Right ventricle myocardium inferior (tissue), 1 donor: Measurements from ENCODE around the gene CCDC82. TPM values are rescaled to one million over a fixed set of nuclear protein-coding genes. Genes with fewer than 3 reads are reported as not detected.
A peak's percentile ranks its signal among the peaks of the same experiment; 100 is the strongest.

Experiments
- ATAC-seq: fragments of 200-7000 bp; cut with Tn5 transposase; one replicate; pipeline ENCODE4 v1.9.1; 2020; ENCODE audit warnings: mild to moderate bottlenecking, moderate library complexity
- DNase-seq: peaks from one replicate; pipeline ENCODE4 v3.0.0; 2021; ENCODE audit errors: missing footprints
- intact Hi-C: fragments of 100-400 bp; cut with DNase I; formaldehyde crosslinking; loops from one replicate; pipeline ENCODE4 v1.11.0; 2022
- total RNA-seq: library from RNA; stranded (reverse); fragmentation: NEBNext Ultra II Directional; extraction: Animal tissue kit (Norgen Biotek cat#: 25700); gene quantifications from one replicate; pipeline ENCODE4 v1.2.1, GENCODE V29; 2021
- donor health status: DM: no; HTN: yes; CAD: no; lungs with severe emphysema.

Gene CCDC82
- total RNA-seq, 1 donor from 2014 or later, result 16.9 TPM

DNA sequence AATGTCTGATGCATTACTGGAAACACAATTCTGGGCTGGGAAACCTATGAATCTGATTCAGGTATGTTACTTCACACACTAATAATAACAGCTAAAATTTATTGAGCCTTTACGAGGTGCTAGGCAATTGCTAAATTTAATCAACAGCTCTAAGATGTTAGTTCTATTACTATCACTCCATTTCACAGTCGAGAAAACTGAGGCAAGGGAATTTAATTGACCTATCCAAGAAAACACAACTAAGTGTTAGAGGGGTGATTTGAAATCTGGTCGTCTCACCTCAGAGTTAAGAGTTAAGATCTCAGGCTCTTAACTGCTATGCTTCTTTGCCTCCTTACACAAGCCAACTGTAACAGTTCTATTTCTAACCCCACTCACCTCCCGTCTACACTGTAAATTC lies 55.5 kb downstream of the CCDC82 start:
- intact Hi-C loops, result no loop called here
- DNase-seq, result no peak
- no peak for ATAC-seq

DNA sequence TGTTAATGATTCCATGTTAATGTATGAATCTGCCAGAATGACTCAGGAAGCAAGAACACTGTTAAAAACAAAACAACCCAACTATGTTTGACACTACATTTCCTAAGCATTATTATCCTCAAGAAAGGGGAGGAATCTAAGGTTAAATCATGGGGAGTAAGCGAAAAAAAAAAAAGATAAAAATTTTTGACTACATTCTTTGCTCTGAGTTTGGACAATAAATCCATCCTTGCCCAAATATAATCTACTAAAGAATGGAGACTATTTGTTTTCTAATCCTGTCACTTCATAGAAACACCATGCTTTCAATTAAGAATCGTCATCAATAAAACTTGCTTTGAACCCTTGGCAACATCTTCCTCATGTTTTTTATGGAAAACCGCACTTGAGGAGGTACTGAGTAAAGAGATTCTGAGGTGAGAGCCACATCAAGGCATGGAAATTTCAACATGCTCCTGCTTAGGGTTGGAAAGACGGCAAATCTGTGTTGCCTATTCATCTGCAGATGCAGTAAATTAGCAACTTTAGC lies 56.5 kb downstream of the CCDC82 start:
- intact Hi-C loops, result no loop called here
- DNase-seq (no peak), ATAC-seq (no peak)

DNA sequence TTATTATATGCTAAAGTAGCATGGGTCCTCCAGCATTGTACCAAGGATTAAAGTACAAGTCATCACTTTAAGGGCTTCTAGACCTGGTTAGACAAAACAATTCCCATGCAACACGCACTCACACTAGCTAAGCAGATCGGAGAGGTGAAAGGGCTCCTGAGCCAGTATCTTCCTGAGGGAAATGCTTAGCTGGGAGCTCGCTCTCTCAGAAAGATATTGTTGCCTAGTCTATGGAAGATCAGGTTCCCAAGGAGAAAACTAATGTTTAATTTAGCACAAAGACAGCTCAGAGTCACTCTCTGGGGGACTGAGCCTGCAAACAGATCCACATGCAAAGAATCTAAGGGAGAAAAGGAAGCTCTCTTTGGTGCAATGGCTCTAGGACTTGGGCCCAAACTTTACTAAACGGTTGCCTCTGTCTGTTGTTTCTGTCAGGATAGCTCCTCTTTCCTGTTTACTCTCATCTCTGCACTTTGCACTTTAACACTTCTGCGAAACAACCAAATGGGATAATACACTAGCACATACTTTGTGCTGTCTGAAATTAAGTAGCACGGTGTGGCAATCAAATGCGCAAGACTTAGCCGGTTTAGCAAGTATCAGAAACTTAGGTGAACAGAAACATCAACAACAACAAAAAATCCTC lies 57.5 kb downstream of the CCDC82 start:
- DNase-seq, result no peak
- intact Hi-C loops, result no loop called here
- peak; percentile 37 for ATAC-seq

GRCh38 chr11:96331699-96332116 lies 58.0 kb downstream of the CCDC82 start:
- intact Hi-C loops, result no loop called here
- DNase-seq (no peak), ATAC-seq (peak; percentile 65)

DNA sequence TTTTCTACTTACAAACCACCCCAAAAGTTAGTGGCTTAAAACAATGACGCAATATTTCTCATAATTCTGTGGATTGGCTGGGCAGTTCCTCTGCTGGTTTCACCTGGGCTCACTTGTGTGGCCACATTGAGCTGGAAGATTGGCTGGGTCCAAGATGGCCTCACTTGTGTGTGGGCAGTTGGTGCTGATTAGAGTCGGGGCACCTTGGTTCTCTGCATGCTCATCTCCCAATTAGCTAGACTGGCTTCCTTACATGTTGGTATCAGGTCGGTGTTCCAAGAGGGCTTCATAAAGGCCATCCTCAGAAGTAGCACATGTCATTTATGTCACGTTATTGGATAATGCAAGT lies 59.2 kb downstream of the CCDC82 start:
- DNase-seq, result no peak
- ATAC-seq, result no peak
- intact Hi-C loops, result no loop called here

DNA sequence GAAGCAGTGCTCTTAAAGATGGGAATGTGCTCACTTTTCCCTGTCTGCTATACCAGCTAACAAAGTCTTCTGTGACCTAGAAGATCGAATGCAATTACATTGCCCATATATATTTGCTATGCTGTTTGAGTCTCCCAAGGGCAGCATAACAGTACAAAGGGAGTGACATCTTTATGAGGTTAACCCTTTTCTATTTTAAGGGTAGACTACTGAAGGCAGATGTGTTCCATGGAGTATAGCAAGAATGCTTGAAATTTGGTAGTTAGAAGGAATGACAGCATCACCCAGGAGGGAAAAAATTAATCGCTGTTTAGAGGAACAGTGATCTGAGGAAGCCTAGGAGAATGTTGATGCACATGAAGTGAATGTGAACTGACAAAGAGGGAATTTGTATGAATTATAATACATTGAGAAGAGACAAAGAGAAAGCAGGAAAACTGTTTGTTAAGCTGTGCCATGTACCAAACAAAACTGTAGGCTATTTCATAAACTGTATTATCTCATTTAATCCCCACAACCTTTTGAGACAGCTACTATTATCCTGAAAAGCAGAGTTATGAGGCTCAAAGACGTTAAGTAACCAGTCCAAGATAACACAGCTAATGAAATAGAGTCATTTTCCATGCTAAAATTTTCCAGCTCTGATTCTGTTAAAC lies 59.7 kb downstream of the CCDC82 start:
- DNase-seq, result no peak
- intact Hi-C loops, result no loop called here
- ATAC-seq, result no peak

DNA sequence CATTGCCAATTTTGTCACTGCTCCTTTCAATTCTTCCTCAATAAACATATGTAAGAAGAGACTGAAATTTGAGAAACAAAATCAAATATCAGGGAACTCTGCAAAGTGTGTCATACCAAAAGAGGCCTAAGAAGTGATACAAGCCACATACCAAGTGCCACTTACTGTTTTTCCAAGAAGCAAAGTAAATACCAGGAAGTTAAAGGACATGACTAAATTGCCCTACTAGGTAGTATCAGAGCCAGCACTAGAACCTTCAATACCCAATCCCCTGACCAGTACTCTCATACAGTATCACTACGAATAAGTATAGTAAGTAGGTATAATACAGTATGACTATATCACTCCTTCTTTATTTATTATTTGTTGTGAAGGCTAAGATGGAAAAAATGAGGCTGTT lies 60.3 kb downstream of the CCDC82 start:
- intact Hi-C loops, result no loop called here
- ATAC-seq (no peak), DNase-seq (no peak)

DNA sequence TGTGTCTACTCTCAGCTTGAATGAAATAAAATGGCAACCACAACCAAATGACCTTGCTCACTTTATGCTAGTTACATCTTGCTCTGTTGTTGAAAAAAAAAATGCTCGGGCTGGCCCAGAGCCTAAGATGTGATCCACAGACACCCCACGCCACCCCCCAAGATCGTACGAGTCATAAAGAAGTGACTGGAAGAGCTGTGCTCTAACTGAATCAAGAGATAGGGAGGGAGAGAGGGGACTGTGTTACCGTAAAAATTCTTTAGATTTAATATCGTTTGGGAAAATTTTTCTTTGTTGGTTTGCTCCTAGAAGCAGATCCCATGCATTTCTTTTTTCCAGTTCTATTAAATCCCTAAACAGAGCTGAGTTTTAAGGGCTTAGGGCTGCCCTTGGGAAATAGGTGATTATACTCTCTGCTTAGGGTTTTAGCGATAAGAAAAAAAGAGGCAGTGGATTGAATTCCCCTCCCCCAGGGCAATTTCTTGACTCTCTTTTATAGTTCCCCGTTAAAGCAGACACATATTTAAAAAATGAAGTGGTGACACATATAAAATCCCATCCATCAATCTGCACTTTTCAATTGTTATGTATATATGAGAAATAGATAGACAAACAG lies 61.2 kb downstream of the CCDC82 start:
- intact Hi-C loops, result no loop called here
- DNase-seq, result no peak
- ATAC-seq, result no peak

- intact Hi-C loops, result no loop called here
- ATAC-seq (no peak), DNase-seq (no peak)
Observed at GRCh38 chr11:96326959-96327358, 62.8 kb downstream of the CCDC82 start.

DNA sequence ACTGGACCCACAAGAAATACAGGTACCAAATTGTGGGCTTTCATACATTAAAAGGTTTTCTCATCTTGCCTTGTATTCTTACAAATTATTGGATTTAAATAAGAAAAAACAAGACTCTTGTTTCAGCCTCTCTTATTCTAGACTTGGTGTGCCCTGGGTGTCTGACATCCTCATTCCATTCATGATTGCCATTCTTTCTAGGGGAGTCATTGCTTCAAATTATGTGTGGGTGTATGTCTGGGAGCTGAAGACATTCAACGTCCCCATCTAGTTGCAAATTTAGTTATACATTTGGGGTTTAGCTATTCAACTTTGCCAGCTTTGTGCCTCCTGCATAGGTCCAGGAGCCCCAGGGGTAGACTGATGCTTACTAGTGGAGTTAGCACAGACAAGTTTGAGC lies 64.8 kb downstream of the CCDC82 start:
- no peak for ATAC-seq
- intact Hi-C loops, result no loop called here

DNA sequence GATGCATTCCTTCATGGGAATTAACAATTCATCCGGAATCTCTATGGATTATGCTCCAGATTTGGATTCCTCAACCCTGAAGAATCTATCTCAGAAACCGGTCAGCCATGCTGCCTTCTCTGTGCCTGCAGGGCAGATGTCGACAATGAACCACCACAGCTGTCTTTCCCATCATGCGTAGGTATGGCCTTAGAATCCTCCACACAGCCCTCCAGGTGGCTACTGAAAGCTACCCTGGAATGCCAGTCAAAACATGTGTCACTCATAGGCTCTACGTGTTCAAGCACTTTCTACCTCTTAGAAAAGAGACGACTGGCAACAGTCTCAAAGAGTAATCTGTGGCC lies 66.1 kb downstream of the CCDC82 start:
- intact Hi-C loops, result no loop called here
- ATAC-seq, result no peak
- DNase-seq, result no peak

More for the DNA sequence above, 64.8 kb downstream of the CCDC82 start:
- DNase-seq, result no peak

DNA sequence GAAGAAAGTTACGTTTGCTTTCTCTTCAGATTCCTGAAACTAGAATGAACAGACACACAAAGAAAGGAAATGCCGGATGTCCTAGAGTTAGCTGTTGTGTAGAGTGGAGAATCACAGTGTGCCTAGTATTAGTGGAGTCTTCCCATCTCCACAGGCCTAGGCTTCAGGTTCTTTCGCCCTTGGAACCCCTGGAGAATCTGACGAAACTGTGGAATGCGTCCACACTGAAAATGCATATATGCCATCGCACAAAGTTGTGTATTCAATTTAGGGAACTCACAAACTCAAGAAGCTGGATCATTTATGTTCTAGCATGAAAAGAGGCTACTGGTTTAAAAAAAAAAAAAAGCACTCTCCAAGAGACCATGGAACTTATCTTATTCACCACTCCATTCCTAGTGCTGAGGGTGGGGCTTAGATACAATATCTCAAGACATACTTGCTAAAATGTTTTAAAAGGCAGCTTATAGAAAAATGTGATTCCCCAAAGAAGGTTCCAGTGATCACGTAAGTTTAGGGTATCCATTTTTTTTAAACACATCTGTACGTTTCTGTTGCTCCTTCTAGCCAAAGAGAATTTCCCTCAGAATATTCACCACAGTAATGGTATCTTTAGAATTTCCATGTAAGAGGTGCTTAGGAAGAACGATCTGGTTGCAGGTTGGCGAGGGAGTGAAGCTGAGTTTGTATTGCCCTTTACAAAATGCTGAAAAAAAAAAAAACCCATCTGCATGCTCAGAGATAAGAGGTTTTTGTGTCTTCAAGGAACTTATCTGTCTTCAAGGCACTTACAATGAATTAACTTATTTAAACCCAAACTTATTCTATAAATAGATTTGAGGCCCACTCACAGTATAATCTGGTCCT lies 66.7 kb downstream of the CCDC82 start:
- DNase-seq, result no peak
- intact Hi-C loops, result no loop called here
- ATAC-seq, result no peak

GRCh38 chr11:96321091-96321490 lies 68.6 kb downstream of the CCDC82 start:
- no peak for DNase-seq
- intact Hi-C loops, result no loop called here
- ATAC-seq, result no peak

- ATAC-seq (no peak), DNase-seq (no peak)
- intact Hi-C loops, result no loop called here
Observed at GRCh38 chr11:96319898-96320656, 69.6 kb downstream of the CCDC82 start.

DNA sequence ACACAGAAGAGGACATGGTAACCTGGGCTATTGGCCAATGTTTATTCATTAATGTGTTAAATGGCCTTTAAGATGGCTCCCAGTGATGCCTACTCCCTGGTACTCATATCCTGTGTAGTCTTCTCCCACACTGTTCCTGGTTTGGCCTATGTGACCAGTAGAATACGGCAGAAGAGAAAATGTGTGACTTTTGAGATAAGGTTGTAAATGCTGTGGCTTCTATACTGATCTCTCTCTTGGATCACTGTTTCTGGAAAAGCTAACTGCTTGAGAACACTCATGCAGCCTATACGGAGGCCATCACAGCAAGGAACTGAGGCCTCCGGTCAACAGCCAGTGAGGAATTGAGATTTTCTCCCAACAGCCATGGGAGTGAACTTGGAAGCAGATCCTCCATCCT lies 70.9 kb downstream of the CCDC82 start:
- intact Hi-C loops, result no loop called here
- ATAC-seq (no peak), DNase-seq (no peak)

DNA sequence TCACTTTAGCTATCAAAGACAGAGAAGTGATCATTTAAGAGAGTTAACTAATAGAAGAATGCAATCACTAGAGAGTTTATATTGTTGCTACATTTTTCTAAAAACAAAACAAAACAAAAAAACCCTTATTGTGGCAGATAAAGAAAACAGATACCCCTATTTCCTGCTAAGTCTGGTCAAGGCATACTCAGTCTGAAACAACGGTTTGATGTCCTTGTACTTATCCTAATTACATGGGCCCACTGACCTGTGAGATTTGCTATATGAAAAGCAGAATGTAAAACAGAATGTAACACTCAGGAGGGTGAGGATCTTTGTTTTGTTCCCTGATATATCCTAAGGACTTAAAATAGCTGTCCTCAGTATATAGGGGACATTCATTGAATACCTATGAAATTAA lies 71.3 kb downstream of the CCDC82 start:
- ATAC-seq (no peak), DNase-seq (no peak)
- intact Hi-C loops, result no loop called here

DNA sequence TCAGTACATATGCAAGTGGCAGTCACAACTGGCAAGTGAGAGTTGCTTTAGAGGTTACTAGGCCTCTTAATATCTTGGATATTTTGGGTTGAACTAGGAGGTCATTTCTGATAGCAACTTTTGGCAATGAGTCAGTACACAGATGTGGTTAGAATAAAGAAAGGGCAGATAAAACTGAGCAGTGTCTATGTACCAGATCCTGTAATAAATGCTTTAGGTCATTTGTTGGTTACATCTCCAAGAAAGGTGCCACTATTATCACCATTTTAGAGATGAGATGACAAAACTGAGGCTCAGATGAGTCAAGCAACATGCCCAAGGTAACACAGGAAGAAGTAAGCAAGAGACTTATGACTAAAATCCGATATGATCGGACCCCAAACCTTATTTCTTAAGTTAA lies 71.7 kb downstream of the CCDC82 start:
- DNase-seq (no peak), ATAC-seq (no peak)
- intact Hi-C loops, result no loop called here

- intact Hi-C loops, result no loop called here
- DNase-seq (no peak), ATAC-seq (no peak)
Observed at GRCh38 chr11:96317571-96317970, 72.1 kb downstream of the CCDC82 start.

- intact Hi-C loops, result no loop called here
- DNase-seq, result no peak
- ATAC-seq, result no peak
Observed at GRCh38 chr11:96316869-96317268, 72.8 kb downstream of the CCDC82 start.
